Measurements from ENCODE around the gene KCNQ5. TPM values are rescaled to one million over a fixed set of nuclear protein-coding genes. Genes with fewer than 3 reads are reported as not detected.

The KCNQ5 gene
- polyA plus RNA-seq, 1 donor (not counting 4 experiments of a cell fraction or from before 2014, with no cell fraction given) = 3.4 TPM

DNA sequence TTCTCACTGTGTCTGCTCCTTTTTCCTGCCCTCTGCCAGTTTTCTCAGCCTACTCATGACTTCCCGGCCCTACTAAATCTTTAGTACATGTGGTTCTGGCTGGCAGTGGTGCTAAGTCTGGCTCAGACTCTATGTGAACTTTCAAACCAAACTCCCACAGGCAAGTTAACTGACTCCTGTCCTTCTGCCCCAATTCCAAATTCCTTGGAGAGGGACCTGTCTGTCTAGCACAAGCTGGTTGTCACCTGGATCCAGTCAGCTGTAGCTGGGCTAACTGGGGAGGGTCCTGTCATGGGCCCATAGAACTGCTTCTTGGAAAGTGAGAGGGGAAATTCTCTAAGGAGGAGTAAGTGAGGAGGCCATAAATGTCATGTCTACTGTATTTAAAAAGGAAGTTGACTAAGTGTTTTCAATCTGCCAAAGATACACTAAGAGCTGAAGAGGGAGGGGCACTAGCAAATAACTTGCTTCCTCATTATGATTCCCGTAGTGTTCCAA, 240.1 kb downstream of the KCNQ5 start:
- no peaks in the 10 kb centered on the region for H3K36me3 ChIP-seq (ENCODE audit: control insufficient read depth in 2 of 2, extremely low read depth in 1 of 2, insufficient read depth in 2 of 2, low read length in 2 of 2)
- no peak overlapping the region for H3K9ac ChIP-seq (ENCODE audit: control insufficient read depth, extremely low read depth, insufficient read depth, low read length)
- H4K20me1 ChIP-seq (ENCODE audit: control insufficient read depth, extremely low read depth, insufficient read depth, low read length) = no peaks in the 10 kb centered on the region
- H3K79me2 ChIP-seq (ENCODE audit: control insufficient read depth, insufficient read depth, low read length) = no peaks in the 10 kb centered on the region
- no peaks in the 10 kb centered on the region for H3K9me3 ChIP-seq (ENCODE audit: control insufficient read depth, low read depth, low read length)
- dilution Hi-C loops (cut with MboI; ENCODE audit: extremely low pct_ligation_motif_present, low sequenced_read_pairs) = no loop called here
- no peak for DNase-seq (ENCODE audit: low read depth, low spot score)
- TF ChIP-seq, protein P1, sequence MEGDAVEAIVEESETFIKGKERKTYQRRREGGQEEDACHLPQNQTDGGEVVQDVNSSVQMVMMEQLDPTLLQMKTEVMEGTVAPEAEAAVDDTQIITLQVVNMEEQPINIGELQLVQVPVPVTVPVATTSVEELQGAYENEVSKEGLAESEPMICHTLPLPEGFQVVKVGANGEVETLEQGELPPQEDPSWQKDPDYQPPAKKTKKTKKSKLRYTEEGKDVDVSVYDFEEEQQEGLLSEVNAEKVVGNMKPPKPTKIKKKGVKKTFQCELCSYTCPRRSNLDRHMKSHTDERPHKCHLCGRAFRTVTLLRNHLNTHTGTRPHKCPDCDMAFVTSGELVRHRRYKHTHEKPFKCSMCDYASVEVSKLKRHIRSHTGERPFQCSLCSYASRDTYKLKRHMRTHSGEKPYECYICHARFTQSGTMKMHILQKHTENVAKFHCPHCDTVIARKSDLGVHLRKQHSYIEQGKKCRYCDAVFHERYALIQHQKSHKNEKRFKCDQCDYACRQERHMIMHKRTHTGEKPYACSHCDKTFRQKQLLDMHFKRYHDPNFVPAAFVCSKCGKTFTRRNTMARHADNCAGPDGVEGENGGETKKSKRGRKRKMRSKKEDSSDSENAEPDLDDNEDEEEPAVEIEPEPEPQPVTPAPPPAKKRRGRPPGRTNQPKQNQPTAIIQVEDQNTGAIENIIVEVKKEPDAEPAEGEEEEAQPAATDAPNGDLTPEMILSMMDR (optimal IDR thresholded peaks at IDR 0.05 in 1 of 3, IDR thresholded peaks at IDR 0.05 in 1 of 3, conservative IDR thresholded peaks at IDR 0.05 in 1 of 3; ENCODE audit: extremely low read depth in 1 of 3, insufficient read depth in 2 of 3, low read length in 3 of 3) = no peak
- no peak for TF ChIP-seq EZH2 (IDR thresholded peaks at IDR 0.05; ENCODE audit: low read length)
- no peaks in the 10 kb centered on the region for H3K9me1 ChIP-seq (ENCODE audit: control insufficient read depth, extremely low read depth, insufficient read depth, low read length)
- peak overlapping the region; percentile 83 for H2AFZ ChIP-seq (ENCODE audit: control insufficient read depth, low read length)
- H3K4me1 ChIP-seq (ENCODE audit: control insufficient read depth, extremely low read depth, insufficient read depth, low read length) = peaks cover 29% of the 10 kb centered on the region
- H3K27me3 ChIP-seq (ENCODE audit: control insufficient read depth, extremely low read depth, insufficient read depth, low read length) = no peaks in the 10 kb centered on the region
- H3K27ac ChIP-seq (ENCODE audit: control insufficient read depth, insufficient read depth, low read length) = peak overlapping the region; percentile 71
- H3K4me3 ChIP-seq (ENCODE audit: control insufficient read depth in 2 of 3, extremely low read depth in 1 of 3, insufficient read depth in 2 of 3, low read depth in 1 of 3, low read length in 3 of 3) = no peak overlapping the region
- FAIRE-seq = peak; percentile 87
- peak overlapping the region; percentile 33 for H3K4me2 ChIP-seq (ENCODE audit: control insufficient read depth, extremely low read depth, insufficient read depth, low read depth, low read length)

- peak; percentile 9 for FAIRE-seq
These were observed 241.3 kb downstream of the KCNQ5 start for GRCh38 chr6:72863131-72863530.

More at GRCh38 chr6:72863131-72863530, 241.3 kb downstream of the KCNQ5 start:
- H3K4me2 ChIP-seq (ENCODE audit: control insufficient read depth, extremely low read depth, insufficient read depth, low read depth, low read length) = no peak overlapping the region
- TF ChIP-seq EZH2 (IDR thresholded peaks at IDR 0.05; ENCODE audit: low read length) = no peak
- TF ChIP-seq, protein P1 (optimal IDR thresholded peaks at IDR 0.05 in 1 of 3, IDR thresholded peaks at IDR 0.05 in 1 of 3, conservative IDR thresholded peaks at IDR 0.05 in 1 of 3; ENCODE audit: extremely low read depth in 1 of 3, insufficient read depth in 2 of 3, low read length in 3 of 3) = no peak
- no peaks in the 10 kb centered on the region for H3K27me3 ChIP-seq (ENCODE audit: control insufficient read depth, extremely low read depth, insufficient read depth, low read length)
- no peak overlapping the region for H2AFZ ChIP-seq (ENCODE audit: control insufficient read depth, low read length)
- dilution Hi-C loops (cut with MboI; ENCODE audit: extremely low pct_ligation_motif_present, low sequenced_read_pairs) = no loop called here
- no peak for DNase-seq (ENCODE audit: low read depth, low spot score)
- no peaks in the 10 kb centered on the region for H3K9me1 ChIP-seq (ENCODE audit: control insufficient read depth, extremely low read depth, insufficient read depth, low read length)
- no peaks in the 10 kb centered on the region for H4K20me1 ChIP-seq (ENCODE audit: control insufficient read depth, extremely low read depth, insufficient read depth, low read length)
- H3K79me2 ChIP-seq (ENCODE audit: control insufficient read depth, insufficient read depth, low read length) = no peaks in the 10 kb centered on the region
- H3K9me3 ChIP-seq (ENCODE audit: control insufficient read depth, low read depth, low read length) = no peaks in the 10 kb centered on the region
- H3K27ac ChIP-seq (ENCODE audit: control insufficient read depth, insufficient read depth, low read length) = no peak overlapping the region
- H3K4me1 ChIP-seq (ENCODE audit: control insufficient read depth, extremely low read depth, insufficient read depth, low read length) = peaks cover 22% of the 10 kb centered on the region
- no peak overlapping the region for H3K9ac ChIP-seq (ENCODE audit: control insufficient read depth, extremely low read depth, insufficient read depth, low read length)
- no peak overlapping the region for H3K4me3 ChIP-seq (ENCODE audit: control insufficient read depth in 2 of 3, extremely low read depth in 1 of 3, insufficient read depth in 2 of 3, low read depth in 1 of 3, low read length in 3 of 3)
- no peaks in the 10 kb centered on the region for H3K36me3 ChIP-seq (ENCODE audit: control insufficient read depth in 2 of 2, extremely low read depth in 1 of 2, insufficient read depth in 2 of 2, low read length in 2 of 2)

All from keratinocyte (primary cell).